Activated gamma-delta T cell treated with Interleukin-2 at 50 U/mL for 16 hours (primary cell): Measurements from ENCODE around the gene CYP11A1.
A peak's percentile ranks its signal among the peaks of the same experiment; 100 is the strongest.

Source experiments
- DNase-seq: peaks from one replicate; pipeline ENCODE4 v3.0.0-alpha.2; 2020

CYP11A1 gene

DNA sequence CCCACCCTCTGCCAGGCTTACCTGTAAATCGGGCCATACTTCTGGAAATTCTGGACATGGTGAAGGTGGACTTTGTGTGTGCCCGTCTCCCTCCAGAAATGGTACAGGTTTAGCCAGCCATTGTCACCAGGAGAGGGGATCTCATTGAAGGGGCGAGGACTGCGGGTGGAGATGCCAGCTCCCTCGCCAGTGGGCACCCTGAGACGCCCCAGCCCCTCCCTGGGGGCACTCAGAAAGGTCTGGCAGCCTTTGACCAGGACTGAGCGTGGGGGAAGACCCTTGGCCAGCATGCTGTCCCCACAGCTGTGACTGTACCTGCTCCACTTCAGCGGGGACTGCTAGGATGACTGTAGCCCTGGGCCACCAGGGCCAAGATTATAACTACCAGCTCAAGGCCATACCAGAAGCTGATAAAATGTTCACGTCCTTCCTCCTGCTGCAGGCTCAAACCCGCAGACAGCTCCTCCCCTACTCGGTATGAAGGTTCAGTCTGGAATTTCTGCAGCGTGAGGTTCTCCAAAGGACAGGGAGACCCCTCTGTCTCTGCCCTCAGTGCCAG, at the start of gene CYP11A1:
Gene CYP11A1, minus strand, starts transcription at position 351 of the 559 bp plus-strand sequence. Its CDS starts 61 bp downstream, at position 290.
- no peak for DNase-seq

DNA sequence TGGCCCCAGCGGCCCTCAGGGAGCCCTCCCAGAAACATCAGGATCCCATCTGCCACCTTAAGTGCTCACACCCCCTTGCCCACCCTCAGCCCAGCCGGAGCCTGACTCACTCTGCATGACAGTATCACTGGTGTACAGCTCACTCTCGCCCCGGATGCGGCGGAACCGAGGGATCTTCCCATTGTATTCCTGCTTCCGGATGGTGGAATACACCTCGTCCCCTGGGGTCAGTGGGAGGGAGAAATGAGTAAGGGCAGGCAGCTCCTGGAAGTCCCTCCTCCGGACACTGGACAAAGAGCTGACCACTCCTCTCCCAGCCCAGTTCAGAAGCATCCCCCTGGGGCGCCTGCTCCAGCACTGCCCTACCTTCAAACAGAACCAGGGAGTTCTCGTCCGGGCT, 49.8 kb upstream of the CYP11A1 start:
- no peak for DNase-seq

DNA sequence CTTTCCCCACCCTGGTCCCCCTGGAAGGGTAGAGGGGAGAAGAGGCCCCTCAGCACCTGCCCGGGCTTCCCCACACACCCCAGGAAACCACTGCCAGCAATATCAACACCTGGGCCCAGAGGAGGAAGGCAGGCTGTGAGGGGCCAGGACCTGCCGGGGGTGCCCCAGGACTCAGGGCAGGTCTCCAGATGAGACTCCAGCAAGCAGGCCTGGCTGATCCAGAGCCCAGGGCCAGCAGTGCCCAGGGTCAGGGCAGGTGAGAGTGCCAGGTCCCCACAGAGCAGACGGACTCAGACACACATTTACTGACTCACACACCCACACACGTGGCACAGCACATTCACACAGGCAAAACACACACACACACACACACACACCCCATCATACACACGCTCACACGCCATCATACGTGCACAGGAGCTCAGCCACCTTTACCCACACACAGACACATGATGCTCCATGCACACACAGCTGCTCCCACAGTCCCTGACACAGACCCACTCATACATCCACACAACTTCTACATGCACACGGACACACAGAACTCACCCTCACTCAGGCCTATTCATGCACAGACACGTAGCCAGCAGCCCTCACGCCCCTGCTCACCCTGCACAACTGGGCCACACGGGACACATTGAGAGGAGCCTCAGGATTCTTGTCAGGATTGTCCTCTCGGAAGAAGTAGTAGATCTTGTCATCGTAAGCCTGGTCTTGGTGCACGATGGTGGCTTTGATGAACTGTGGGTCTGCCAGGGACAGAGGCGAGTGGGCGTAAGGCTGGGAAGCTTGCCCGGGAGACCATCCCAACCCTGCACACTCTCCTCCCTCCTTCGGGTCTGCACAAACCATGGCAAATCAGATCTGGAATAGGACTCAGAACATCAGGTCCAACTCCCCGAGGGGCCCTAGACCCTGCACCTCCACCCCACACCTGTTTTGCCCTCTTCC, 48.8 kb upstream of the CYP11A1 start:
- no peak for DNase-seq

DNA sequence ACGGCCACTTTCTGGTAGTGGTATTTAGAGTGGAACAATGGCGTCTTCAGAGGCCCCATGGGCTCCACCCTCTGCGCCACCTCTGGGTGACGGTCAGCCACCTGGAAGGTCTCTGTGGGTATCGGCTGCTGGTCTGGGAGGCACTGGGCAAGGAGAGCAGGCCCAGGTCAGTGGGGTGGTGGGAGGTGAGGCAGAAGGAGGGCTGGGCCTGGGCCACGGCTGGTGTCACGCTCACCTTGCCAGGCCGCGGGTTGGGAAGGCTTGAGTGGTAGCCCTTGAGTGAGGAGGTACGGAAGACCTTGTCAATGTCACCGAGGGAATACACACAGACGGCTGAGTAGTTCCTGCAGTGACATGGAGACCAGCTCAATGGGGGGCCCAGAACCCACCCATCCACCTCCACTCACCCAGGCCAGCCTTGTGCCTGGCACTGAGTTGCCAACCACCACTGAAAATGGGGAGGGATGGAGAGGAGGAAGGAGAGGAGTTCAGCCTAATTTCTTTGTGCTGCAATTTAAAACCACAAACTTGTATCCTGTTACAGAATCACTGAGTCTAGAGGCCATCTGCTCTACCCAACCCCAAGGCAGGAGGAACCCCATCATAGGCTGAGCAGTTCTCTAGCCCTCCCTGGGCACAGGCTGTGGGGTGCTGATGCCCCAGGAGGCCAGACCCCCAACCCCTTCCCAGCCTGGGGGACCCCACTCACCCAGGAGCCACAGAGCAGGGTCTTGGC, 47.3 kb upstream of the CYP11A1 start:
- no peak for DNase-seq

DNA sequence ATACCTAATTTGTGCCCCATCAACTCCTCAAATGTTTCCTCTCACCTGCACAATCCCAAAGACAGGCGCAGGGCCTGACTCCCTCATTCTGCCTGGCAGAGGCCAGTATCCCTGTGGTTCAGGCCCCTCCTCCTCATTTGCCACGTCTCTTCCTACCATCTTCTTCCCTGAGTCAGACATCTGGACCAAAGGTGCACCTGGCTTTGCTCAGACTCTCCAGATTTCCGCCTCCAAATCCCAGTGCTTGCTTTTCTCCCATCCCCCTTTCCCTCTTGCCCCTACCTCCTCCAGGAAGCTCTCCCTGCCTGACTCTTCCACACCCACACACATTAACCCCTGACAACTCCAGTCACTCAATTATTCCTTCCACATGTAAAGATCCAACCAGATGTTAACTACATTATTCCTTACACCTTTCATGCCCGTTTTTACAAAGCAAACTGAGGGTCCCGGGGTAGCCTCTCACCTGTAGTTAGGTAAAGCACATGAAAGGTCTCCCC, 46.7 kb upstream of the CYP11A1 start:
- no peak for DNase-seq

DNA sequence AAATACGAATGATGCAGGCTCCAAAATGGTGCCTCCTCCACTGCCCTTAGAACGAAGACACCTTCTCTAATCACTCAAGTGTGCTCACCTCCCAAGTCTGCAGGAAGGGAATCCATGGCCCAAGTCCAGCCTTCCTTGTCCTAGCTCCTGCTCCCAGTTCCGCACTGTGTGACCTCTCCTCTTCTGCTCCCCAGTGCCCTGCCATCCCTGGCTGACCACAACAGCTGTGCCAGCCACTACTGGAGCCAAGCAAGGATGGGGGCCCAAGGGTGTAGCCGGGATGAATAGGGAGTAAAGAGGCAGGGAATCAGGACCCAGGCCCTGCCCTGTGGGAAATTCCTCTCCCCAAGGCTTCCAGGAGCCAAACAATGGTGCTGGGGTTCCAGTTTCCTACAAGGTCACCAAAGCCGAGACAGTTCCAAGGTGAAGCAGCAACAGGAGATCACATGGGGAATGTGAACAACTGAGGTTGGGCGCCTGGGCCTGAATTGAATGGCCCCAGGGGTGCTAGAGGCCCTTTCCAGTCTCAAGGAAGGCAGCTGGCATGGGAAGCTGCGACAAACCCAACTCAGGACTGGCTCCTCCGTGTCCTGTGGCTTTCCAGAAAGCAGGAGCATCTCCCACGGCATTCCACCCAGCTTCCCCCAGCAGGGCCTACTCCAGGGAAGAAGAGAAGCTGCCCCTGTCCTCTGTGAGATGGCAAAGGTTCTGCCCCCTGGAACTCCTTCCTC, 46.1 kb upstream of the CYP11A1 start:
- no peak for DNase-seq

DNA sequence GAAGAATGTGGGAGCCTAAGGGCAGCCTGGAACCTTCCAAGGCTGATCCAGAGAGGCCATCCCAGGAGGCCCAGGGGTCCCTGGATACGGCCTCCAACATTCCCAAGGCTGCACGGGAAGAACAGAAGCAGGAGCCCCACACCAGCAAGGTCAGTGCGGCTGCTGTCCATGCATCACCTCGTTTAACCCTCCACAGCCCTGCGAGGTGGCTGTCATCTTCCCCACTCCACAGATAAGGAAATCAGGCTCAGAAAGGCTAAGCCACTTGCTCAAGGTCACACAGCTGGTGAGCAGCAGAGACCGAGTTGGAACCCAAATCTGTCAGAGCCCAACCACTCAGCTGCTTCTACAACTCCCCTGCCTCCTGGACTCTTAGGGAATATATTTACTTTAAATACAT, 44.7 kb upstream of the CYP11A1 start:
- DNase-seq = no peak

DNA sequence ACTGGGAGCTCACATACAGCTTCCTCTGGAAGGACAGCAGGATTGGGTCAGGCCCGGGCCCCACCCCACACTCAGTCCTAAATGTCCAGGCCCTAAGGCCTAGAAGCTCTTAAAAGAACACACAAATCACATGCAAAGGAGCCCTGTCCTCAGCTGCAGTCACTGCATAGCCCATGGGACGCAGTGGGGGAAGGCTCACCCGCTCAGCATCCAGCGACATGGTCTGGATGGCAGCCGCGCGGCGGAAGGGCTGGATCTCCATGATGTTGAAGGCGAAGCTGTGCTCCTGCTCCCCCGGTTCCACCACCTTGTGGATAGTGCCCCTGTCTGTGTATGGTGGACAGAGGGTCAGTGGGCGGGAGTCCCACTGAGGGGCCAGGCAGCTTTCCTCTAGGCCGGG, 44.2 kb upstream of the CYP11A1 start:
- no peak for DNase-seq

DNA sequence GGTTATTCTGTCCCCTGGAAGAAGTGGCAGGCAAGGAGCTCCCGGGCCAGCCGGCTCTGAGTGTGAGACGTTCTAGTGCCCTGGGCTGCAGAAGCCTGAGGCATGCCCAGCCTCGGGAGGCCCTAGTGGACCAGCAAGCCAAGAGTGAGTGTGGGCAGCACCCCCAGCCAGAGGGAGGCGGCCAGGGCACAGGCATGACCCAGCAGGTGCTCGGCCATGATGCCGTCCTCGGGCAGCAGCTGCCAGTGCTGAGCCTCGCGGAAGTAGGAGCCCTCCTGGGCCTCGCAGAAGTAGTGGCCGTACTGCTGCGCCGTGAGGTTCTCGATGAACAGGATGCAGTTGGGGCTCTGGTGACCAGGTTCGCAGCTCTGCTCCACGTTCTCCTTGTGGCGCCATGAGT, 43.1 kb upstream of the CYP11A1 start:
- no peak for DNase-seq

DNA sequence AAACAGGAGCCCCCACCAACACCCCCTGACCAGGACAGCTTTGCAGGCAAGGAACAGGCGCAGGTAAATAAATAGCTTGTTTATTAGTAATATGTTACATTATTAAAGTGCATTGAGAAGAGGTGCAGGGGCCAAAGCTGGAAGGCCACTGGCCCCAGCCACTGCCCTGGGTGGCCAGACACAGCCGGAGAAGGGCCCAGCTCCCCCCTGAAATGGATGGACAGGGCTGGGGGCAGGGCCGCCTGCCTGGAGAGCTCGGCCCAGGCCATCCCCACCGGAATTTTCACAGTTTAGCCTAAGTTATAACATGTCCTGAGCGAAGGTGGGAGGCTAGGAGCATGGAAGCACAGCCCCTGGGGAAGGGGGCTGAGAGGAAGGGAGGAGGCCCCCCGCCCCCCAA, 41.8 kb upstream of the CYP11A1 start:
- no peak for DNase-seq

DNA sequence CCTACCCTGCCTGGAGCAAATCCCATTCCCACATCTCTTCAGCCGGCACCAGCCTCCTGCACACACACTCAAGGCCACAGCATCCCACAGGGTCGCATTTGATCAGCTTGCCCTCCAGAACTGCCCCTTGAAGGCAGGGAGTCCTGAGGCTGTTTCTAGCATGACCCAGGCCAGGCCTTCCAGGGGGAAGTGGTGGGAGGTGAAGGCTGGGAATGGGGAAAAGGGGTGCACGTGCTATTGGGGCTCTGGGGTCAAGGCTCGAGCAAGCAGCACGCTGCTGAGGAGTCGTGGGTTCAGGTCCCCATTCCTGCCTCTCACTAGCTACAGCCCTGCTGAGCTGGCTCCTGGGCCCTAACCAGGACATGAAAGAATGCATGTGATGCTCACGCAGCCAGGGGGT, 41.4 kb upstream of the CYP11A1 start:
- no peak for DNase-seq

DNA sequence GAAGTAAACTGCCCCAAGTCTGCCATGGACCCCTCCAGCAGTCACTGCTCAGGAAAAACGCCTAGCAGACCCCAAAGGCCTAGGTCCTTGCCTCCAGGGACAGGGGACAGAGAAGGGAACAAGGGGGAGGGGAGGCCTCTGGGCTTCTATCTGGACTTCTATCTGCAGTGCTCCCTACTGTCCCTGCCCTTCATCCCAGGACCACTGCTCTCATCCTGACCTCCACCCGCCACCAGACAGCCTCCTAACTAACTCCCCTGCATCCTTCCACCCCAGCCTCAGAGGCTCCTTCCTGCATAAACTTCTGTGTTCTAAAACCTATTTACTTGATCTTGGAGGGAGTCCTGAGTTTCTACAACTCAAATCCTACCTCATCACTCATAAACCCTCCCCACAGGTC, 40.9 kb upstream of the CYP11A1 start:
- DNase-seq = no peak

DNA sequence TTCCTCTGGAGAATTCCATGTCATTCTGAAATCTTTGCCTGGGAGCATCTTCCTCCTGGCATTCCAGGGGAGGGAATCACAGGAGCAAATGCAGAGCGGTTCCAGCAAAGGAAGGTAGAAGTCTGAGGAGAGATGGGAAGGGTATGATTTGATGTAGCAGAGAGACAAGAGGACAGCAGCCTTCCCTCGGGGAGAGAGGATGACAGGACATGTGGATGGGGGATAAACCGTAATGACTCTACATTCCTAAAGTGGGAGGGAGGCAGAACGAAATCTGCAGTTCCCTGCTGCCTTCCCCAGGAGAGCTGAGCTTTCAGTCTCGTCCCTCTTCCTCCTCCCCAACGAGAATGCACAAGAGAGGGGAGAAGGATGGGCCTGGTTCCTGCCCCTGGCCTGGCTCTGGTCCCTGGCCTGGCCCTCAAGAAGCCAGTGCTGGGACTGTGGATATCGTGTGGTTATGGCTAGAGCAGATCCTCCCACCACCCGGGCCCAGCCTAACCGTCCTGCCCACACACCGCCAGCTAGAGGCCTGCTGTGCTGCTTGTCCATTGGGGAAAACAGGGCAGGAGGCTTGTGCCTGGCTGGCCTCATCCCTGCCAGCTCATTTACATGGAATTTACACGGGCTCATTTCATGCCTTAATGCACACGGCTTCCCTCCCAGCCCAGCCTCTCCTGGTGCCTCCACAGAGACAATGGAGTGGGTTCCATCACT, 39.7 kb upstream of the CYP11A1 start:
- no peak for DNase-seq

DNA sequence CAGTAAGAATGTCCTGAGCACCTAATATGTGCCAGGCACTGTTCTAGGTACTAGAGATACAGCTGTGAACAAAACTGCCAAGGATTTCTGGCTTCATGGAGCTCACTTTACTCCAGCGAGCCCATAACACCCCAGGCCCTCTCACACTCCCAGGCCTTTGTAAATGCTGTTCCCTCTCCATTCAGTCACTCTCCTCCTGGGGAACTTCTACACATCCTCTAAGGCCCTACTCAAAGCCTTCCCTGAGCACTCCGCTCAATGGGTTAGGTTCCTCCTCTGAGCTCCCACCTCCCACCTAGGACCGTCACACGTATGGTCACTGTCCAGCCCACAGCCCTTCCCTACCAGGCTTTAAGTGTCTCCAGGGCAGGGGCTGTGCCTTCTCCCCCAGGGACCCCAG, 39.1 kb upstream of the CYP11A1 start:
- DNase-seq = no peak

DNA sequence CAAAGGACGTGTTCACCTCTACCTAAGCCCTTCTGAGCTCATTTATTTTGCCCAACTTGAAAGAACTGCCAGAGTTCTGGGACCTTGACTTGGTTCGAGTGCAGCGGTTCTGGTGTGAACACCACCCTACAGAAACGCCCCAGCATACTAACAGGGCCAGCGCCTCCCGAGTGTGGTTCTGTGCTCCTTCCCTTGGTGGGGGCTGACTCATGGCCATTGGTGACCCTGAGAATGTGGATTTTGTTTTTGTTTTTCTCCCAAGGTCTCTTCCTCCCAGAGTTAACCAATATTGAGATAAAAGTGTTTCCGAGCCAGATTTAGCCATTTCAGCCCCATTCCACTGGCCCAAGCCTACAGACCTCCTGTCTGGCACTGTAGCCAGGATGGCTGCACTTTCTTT, 38.4 kb upstream of the CYP11A1 start:
- DNase-seq = no peak

DNA sequence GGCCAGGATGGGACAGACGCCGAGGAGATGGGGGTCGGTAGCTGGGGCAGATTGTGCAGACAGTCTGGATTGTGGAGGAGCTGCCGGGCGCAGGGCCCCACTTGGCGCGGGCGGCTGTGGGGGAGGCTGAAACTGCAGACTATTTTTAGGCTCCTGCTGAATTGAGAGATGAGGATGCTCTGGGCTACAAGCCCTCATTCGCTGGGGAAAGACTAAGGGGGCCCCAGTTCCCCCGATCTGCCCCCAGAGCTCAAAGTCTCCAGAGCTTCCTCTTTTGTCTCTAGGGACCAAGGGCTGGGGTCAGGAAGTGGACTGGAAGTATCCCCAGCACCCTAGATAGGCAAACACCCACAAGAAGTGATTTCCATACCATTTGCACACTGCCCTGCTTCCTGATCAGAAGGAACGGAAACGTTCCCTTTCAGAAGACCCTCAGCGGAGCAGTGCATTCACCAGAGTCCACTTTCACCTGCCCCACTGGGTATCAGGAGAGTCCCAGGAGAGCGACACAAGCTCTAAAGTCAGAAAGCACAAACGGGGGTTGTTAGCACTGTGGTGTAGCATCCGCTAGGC, 36.6 kb upstream of the CYP11A1 start:
- no peak for DNase-seq

DNA sequence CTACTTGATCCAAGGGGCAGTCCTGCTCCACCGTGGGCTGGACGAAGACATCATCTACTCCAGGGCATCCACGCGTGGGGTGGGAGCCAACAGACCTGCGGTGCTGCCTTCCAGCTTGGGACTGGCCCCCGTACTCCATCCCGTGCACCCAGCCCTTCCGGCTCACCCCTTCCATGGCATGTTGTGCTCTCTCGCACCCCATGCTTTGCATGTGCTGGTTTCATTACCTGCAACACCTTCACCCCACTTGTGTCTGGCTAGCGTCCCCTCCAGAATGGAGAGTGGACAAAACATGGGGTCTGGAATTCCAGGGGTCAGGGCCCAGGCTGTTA, 36.1 kb upstream of the CYP11A1 start:
- no peak for DNase-seq

DNA sequence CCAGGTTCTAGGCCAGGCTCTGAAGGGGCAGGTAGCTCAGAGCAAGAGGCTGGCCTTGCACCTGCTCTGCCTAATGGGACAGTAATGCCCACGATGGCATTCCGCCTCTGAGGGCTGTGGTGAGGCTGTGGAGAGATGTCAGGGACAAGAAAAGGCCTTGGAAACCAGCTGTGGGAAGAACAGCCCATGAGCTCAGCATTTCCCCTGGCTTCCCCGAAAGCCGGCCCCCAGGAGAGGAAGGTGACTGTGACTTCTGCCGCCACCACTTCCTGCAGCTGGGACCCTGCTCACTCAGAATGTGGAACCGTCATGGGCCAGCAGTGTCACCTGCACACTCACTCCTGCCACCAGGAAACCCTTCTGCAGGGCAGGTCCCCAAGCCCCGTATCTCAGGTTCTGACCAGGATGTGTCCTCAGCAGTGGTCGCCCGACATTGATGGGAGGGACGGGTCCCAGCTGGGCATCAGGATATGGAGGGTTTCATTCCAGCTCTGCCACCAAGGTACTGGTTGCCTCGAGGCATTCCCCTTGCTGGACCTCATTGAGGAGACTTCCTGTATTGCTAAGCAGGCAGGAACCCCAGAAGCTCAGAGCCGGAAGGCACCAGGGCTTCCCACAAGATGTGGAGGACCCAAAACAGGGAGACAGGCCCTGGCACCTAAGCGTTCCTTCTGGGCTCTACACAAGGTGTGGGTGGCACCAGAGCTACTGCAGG, 35.6 kb upstream of the CYP11A1 start:
- peak; percentile 61 for DNase-seq

DNA sequence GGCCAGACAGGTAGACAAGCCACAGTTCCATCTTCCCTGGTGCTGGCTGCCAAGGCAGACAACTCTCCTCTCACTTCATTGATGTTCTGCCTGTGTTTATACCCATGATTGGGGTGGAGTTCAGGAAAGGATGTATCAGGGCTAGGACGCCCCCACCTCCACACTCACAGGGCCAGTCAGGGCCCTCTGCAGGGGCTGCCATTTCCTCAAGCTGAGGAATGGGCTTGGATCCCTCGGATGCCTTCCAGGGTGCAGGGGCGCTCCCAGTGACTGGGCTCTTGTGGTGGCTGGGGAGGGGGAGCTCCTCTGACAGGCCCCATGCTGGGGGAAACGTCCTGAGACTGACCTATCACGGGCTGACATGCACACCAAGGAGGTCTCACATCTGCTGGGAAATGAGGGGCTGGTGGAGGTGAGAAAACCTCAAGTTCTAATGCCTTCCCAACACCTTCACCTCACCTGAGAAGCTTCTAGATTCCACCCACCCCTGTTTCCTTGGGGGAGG, 34.9 kb upstream of the CYP11A1 start:
- DNase-seq = peak; percentile 15

DNA sequence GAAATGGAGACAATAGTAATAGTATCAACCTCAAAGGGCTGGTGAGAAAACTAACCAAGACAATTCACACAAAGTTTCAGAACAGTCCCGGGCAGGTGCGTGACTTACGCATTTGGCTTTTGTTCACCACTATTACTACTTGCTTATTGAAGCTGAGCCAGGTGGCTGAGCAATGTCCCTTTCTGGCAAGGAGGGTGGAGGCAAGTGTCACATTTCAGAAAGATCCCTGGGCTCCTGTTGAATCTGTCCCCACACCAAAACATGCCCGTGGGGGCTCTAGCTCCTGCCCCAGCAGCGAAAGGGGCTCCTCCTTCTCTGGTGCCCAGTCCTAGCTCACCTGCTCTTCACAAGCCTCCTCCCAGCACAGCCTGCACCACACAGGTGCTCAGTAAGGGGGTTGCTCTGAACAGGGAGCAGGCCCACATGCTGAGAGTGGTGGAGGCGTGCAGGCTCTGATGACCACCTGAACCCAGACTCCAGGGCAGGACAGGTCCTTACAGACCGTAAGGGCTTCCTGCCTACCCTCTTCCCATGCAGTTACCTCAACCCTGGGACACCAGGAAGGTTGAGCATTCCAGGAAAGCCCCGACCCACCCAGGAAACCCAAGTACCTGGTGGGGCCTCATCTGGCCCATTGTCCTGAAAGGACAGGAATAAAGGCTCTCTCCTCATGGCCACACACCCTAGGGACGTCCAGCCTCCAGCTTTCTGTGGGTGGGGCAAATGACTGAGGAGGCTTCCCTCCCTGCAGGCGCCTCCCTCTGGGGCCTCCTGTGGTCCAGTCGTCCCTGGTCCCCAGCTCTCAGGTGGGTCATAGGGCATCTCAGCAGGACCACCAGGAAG, 33.7 kb upstream of the CYP11A1 start:
- peak; percentile 34 for DNase-seq
